HG02943 (cell line): Measurements from ENCODE around the gene CDC42EP4.
A peak's percentile ranks its signal among the peaks of the same experiment; 100 is the strongest.

Experiments
- ATAC-seq: cut with Tn5 transposase; IDR thresholded peaks from one replicate; pipeline ENCODE4 v1.9.1; 2021; ENCODE audit warnings: mild to moderate bottlenecking, low read depth, moderate library complexity; ENCODE audit not compliant: unreplicated experiment

Gene CDC42EP4

DNA sequence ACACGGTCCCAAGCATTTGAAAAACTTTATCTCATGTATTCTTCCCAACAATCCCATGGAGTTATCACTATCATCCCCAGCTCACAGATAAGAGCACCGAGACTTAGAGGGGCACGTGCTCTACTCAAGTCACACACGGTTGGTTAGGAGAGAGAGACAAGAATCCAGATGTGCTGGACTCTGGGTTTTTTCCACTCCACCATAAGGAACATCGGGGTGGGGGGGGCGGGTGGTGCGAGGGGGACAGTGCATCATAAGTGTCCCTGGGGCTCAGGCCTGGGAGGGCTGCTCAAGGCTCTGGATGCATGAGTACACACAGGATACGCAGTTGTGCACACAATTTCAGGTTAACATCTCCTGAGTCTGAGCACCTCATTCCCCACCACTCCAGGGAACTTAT lies 7.4 kb downstream of the CDC42EP4 start:
- ATAC-seq = no peak

DNA sequence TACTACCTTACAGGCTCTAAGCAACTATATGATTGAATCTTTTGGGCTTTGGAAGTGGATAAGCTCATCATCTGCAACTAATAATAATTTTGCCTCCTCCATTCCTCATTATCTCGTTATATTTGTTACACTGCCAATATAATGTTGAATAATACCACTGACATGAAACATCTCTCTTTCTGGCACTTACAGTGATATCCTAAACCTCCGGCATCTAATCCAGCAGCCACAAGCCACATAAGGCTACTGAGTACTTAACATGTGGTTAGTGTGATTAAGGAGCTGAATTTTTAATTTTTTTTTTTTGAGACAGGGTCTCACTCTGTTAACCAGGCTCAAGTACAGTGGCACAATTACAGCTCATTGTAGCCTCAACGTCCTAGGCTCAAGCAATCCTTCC lies 9.6 kb downstream of the CDC42EP4 start:
- ATAC-seq = no peak

GRCh38 chr17:73301369-73301768 lies 10.4 kb downstream of the CDC42EP4 start:
- ATAC-seq = no peak

GRCh38 chr17:73300392-73300791 lies 11.4 kb downstream of the CDC42EP4 start:
- ATAC-seq = no peak

- peak; percentile 69 for ATAC-seq
Observed at GRCh38 chr17:73297934-73298861, 13.6 kb downstream of the CDC42EP4 start.

DNA sequence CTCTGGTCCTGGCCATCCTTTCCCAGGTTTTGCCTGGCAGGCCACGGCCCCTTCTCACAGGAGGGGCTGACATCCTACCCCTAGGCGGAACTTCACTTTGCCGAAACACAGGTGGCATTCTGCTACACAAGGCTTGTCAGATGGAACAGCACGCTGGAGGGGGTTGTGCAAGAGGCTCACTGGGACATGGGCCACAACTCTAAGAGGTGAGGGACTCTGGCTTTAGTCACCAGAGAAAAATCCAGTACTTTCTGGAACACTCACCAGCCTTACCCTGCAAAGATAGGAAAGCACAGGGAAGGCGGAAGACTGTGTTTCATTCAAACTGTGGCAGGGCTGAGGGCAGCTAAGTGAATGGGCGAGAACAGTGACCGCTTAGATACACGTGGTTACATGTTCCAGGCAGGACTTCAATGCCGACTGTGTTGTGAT lies 18.3 kb downstream of the CDC42EP4 start:
- ATAC-seq = no peak

DNA sequence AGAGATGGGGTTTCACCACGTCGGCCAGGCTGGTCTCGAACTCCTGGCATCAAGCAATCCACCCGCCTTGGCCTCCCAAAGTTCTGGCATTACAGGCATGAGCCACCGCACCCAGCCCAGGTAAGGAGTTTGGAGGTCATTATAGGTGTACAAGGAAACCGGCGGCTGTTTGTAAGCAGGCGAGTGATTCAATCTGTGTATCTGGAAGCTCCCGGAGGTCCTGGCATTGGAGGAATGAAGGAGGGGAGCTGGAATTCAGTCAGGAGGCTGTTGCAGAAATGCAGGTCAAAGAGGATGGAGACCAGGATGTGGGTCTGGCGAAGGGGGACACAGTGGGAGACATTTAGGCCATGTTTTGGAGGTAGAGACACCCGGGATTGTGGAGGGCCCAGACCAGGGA lies 18.8 kb downstream of the CDC42EP4 start:
- no peak for ATAC-seq

DNA sequence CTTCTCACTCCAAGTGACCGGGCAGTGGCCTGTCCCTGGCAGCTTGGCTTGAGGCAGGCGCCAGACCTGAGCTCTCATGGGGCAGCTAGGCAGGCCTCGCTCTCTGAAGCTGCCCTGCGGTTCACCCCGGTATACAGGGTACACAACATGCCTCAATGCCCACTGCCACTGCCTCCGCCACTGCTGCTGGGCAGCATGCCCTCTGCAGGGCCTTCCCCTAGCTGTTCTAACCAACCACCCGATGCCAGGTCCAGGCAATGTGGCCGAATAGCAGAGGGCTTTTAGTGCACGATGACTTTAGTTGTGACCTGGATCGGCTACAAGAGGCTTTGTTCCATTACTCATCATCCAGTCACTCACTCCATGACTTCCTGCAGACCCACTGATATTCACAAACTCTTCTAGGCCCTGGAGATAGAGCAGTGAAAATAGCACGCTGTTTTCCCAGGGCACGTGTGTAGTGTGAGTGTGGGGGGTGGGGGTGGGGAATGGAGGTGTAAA lies 19.7 kb downstream of the CDC42EP4 start:
- ATAC-seq = no peak

DNA sequence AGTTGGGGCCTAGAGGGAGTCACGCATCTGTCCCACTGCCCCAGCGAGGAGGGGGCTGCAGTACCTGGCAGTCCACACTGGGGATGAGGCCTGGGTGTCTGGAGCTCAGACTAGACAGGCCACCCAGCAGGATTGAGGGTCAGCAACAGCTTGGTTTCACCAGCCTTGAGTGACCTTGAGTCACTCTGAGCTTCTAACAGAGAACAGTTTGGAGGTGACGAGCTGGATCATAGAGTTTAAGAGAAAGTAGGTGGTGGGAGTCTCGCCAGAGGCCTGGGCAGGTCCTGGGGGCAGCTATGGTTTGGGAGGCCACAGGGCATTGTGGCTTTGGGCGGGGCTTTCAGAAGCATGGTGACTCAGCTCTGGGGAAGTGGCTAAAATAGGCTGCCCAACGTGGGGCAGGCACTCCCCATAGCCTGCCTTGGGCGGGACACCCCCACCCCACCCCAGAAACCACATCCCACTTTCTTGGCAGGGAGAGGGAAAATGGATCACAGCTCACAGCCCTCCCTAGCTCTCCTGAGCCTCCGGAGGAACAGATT lies 20.5 kb downstream of the CDC42EP4 start:
- ATAC-seq = peak; percentile 93

DNA sequence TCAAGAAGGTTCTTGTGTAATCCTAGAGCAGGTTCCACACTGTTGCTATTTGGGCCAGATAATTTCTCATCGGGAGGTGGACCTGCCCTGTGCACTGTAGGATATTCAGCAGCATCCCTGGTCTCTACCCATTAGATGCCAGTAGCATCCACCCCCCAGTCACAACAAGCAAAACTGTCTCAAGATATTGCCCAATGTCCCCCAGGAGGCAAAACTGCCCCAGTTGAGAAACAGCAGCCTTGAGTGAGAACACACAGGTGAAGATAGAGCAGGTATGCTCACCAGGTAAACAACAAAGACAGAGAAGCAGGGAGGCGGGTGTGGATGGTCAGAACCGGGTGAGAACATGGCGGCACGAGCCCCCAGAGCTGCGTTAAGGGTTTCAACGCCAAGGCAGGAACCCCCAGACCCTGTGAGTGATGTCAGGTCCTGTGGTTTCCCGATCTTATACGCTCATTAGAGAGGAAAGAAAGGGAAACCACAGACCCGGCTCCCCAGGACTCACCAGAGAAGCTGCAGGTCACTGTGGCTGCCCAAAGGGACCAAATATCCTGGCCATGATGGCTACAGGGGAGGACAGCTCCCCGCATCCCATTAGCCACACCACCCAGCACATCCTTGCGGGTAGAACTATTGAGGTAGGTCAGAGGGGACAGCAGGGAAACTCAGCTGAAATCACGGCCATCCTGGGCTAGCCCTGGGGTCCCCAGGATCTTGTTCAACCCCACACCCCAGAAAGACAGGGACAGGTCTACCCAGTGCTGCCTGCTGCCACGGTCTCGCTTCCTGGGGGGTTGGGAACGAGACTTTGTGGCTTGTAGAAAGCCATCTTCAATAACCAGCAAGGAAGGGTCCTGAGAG lies 21.2 kb downstream of the CDC42EP4 start:
- peak; percentile 50 for ATAC-seq

GRCh38 chr17:73289549-73290254 lies 22.1 kb downstream of the CDC42EP4 start:
- no peak for ATAC-seq

DNA sequence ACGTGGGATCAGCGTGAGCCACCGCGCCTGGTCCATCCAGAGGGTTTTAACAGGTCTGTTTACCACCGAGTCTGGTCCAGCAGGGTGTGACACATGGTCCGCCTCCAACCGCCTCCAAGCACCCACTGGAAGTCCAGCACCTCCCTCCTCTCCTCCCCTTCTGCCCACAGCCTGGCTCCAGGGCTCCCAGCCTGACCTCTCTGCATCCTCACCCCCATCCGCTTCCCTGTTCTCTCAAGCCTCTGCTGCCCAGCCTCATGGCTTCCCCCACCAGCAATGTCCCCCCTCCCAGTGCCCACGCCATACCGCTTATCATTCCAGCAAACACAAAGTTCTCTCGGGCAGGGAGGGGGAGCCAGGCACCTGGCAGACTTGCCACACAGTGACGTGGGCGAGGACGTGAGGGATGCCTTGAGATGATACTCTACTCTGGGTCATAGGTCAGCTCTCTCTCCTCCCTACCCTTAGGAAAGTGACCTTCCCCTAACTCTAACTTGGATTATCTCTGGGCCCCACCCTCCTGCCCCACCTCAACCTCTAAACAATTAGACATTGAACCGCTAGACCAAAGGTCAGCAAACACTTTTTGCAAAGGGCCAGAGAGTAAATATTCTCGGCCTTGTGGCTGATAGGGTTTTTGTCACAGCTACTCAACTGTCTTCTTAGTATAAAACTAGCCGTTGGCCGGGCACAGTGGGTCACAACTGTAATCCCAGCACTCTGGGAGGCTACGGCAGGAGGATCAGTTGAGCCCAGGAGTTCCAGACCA lies 23.1 kb downstream of the CDC42EP4 start:
- no peak for ATAC-seq

DNA sequence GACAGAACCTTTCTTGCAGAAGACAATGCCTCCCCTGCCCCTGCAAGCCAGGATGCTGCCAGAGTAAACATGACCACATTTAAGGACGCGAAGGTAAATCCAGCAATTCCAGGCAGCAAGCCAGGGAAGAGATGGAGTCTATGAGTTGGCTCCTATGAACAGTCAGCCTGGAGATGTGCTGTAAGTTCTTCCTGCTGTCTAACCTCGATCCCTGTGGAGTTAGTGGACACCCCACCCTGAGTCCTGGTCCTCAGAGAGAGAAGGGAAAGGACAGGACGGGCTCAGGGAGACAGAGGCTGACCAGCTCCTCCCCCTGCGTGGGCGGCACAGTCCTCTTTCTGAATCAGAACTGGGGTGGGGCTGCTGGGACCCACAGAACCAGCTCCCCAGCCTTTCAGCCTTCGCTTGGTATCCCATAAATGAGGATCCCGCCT lies 24.9 kb downstream of the CDC42EP4 start:
- ATAC-seq = no peak

GRCh38 chr17:73285916-73286862 lies 25.6 kb downstream of the CDC42EP4 start:
- no peak for ATAC-seq

GRCh38 chr17:73285603-73285908 lies 26.2 kb downstream of the CDC42EP4 start:
- no peak for ATAC-seq

- no peak for ATAC-seq
Observed at GRCh38 chr17:73284906-73285602, 26.7 kb downstream of the CDC42EP4 start.

- ATAC-seq = no peak
Observed at GRCh38 chr17:73284354-73284753, 27.4 kb downstream of the CDC42EP4 start.

- no peak for ATAC-seq
Observed at GRCh38 chr17:73283841-73284282, 27.9 kb downstream of the CDC42EP4 start.
